Body of pancreas (tissue), 4 donors: ENCODE data around the gene DOC2A.

ENCODE experiments used
- CTCF ChIP-seq, 7 experiments: fragments of 450-650 bp in 4 of 7; fragments of 200-600 bp in 3 of 7; sonication (generic) in 3 of 7; IDR thresholded peaks; one replicate each; pipeline ENCODE4 v1.5.1; 2016 to 2019; ENCODE audit warnings: antibody characterized with exemption in 7 of 7
- POLR2A ChIP-seq, 3 donors: fragments of 450-650 bp; IDR thresholded peaks; one replicate each; pipeline ENCODE4 v1.6.1; 2016; ENCODE audit warnings: antibody characterized with exemption in 3 of 3, mild to moderate bottlenecking in 2 of 3

- TF ChIP-seq CTCF (IDR thresholded peaks at IDR 0.05) (peak; percentile 72 to 79 (median 74)), POLR2A (IDR thresholded peaks at IDR 0.05) (no peak)
These were observed 5.3 kb downstream of the DOC2A start for GRCh38 chr16:30005341-30006094.
